ENCODE measurements around the gene CCL28. TPM values are rescaled to one million over a fixed set of nuclear protein-coding genes. Genes with fewer than 3 reads are reported as not detected.

The CCL28 gene
- total and polyA plus RNA-seq, 4 donors: 3.5 to 7.7 (median 6.7) TPM

DNA sequence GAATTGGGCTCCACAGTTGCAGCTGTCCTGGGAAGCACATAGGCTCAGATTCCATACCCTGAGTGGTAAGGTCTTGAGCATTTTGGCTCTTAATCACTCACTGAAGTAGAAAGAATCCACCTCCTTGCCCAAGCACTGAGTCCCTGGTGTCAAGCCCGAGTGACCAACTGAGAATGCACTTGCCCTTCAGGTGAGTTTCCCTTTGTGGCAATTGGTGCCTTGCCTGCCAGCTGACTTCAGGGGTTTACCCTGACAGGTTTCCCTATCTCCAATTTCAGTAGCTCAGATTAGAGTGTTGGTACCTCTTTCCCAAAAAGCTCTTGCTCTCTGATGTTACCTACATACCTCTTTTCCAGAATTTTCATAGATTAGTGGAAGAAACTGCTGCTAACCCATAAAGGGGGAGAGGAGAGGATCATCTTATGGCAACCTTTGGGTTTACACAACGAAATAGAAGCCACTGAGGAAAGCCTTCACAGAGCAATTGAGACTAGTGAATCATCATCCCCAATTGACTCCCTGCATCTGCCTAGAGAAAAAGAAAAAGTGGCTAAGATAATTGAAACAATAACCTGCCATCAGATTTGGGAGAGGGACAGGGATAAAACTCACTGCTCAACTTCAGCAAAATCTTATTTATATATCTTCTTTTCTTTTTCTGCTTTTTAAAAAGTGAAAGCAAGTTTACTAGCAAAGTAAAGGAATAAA lies 48.6 kb downstream of the CCL28 start:
- DNase-seq (no peak), ATAC-seq (ENCODE audit: insufficient read depth, low FRiP score) (no peak)
- Histone ChIP-seq H3K27ac (ENCODE audit: low read depth in 1 of 2, low read length in 1 of 2) (no peak overlapping the region), H3K4me3 (no peak overlapping the region), H3K27me3 (ENCODE audit: control insufficient read depth in 3 of 3, insufficient read depth in 3 of 3, low read length in 2 of 3) (no peaks in the 10 kb centered on the region), H3K36me3 (ENCODE audit: control insufficient read depth in 4 of 4, insufficient read depth in 4 of 4, low read length in 4 of 4) (no peaks in the 10 kb centered on the region), H3K9ac (ENCODE audit: insufficient read depth in 1 of 2, low read length in 2 of 2) (no peak overlapping the region), H3K4me1 (ENCODE audit: control insufficient read depth in 5 of 5, insufficient read depth in 5 of 5, low read length in 5 of 5) (peaks cover 0 to 8% (median 1%) of the 10 kb centered on the region in 5 donors), H3K9me3 (ENCODE audit: control insufficient read depth in 4 of 4, insufficient read depth in 3 of 4, low read length in 3 of 4) (peaks cover 0 to 12% (median 5%) of the 10 kb centered on the region in 4 donors)
- WGBS, 2 donors: 49 to 73% methylated on average over 2 of the region's 2 CpGs
- TF ChIP-seq, protein P1, sequence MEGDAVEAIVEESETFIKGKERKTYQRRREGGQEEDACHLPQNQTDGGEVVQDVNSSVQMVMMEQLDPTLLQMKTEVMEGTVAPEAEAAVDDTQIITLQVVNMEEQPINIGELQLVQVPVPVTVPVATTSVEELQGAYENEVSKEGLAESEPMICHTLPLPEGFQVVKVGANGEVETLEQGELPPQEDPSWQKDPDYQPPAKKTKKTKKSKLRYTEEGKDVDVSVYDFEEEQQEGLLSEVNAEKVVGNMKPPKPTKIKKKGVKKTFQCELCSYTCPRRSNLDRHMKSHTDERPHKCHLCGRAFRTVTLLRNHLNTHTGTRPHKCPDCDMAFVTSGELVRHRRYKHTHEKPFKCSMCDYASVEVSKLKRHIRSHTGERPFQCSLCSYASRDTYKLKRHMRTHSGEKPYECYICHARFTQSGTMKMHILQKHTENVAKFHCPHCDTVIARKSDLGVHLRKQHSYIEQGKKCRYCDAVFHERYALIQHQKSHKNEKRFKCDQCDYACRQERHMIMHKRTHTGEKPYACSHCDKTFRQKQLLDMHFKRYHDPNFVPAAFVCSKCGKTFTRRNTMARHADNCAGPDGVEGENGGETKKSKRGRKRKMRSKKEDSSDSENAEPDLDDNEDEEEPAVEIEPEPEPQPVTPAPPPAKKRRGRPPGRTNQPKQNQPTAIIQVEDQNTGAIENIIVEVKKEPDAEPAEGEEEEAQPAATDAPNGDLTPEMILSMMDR (IDR thresholded peaks at IDR 0.05; ENCODE audit: control extremely low read depth, extremely low read depth): no peak

DNA sequence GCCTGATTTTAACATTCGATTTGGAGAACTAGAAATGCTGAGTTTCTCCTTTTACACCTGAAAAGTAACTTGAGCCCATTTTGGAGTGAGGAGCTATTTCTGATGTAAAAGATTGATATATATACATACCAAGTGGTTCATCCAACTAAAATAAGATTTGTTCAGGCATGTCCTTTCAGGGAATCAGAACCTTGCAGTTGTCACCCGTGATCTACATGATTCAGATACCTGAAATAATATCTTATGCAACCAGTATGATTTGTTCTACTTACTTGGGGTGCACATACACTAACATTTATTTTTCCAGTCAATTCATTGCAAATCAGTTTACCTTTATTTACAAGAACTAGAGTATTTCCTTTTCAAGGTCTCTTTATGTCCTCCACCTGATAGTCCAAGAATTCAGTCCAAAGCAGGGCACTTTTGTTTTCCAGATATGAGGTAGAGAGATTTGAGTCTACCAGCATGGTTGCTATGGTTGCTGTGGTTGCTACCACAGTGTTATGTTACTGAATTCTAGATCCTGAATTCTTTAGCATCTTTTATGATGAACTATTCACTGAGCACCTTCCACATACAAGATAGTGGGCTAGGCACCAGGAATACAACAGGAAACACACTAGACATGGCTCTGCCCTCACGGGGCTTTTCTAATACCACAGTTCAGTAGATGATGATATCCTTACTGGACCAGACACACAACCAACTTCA lies 49.3 kb downstream of the CCL28 start:
- no peak for DNase-seq
- WGBS, 2 donors: 87% methylated on average over 3 of the region's 3 CpGs
- H3K4me3 ChIP-seq: no peak overlapping the region
- TF ChIP-seq, protein P1 (IDR thresholded peaks at IDR 0.05; ENCODE audit: control extremely low read depth, extremely low read depth): no peak
- H3K9ac ChIP-seq (ENCODE audit: insufficient read depth in 1 of 2, low read length in 2 of 2): no peak overlapping the region
- H3K36me3 ChIP-seq (ENCODE audit: control insufficient read depth in 4 of 4, insufficient read depth in 4 of 4, low read length in 4 of 4): no peaks in the 10 kb centered on the region
- no peak for ATAC-seq (ENCODE audit: insufficient read depth, low FRiP score)
- H3K27ac ChIP-seq (ENCODE audit: low read depth in 1 of 2, low read length in 1 of 2): no peak overlapping the region
- peaks cover 0 to 13% (median 1%) of the 10 kb centered on the region in 5 donors for H3K4me1 ChIP-seq (ENCODE audit: control insufficient read depth in 5 of 5, insufficient read depth in 5 of 5, low read length in 5 of 5)
- peaks cover 0 to 12% (median 5%) of the 10 kb centered on the region in 4 donors for H3K9me3 ChIP-seq (ENCODE audit: control insufficient read depth in 4 of 4, insufficient read depth in 3 of 4, low read length in 3 of 4)
- no peaks in the 10 kb centered on the region for H3K27me3 ChIP-seq (ENCODE audit: control insufficient read depth in 3 of 3, insufficient read depth in 3 of 3, low read length in 2 of 3)

DNA sequence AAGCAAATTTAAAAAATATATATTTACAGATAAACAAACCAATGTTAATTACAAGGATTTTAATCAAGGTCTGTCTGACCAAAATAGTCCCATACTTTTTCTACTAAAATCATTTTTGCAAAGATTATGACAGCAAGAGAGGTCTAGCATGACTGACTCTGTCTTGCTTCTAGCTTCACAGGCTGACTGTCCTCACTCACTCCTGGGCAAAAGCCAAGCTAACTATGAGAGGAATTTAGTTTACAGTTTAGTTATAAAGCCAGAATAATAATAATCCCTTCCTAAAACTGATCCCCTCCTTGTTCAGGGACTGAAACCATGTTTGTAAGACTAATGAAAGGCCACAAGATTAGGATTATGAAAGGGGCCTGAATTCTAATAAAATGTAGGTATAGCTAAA lies 53.5 kb downstream of the CCL28 start:
- Histone ChIP-seq H3K36me3 (ENCODE audit: control insufficient read depth in 4 of 4, insufficient read depth in 4 of 4, low read length in 4 of 4) (no peaks in the 10 kb centered on the region), H3K4me1 (ENCODE audit: control insufficient read depth in 5 of 5, insufficient read depth in 5 of 5, low read length in 5 of 5) (peaks cover 0 to 26% (median 9%) of the 10 kb centered on the region in 5 donors), H3K27ac (ENCODE audit: low read depth in 1 of 2, low read length in 1 of 2) (no peak overlapping the region), H3K9me3 (ENCODE audit: control insufficient read depth in 4 of 4, insufficient read depth in 3 of 4, low read length in 3 of 4) (peaks cover 0 to 12% (median 3%) of the 10 kb centered on the region in 4 donors), H3K4me3 (no peak overlapping the region), H3K27me3 (ENCODE audit: control insufficient read depth in 3 of 3, insufficient read depth in 3 of 3, low read length in 2 of 3) (no peaks in the 10 kb centered on the region), H3K9ac (ENCODE audit: insufficient read depth in 1 of 2, low read length in 2 of 2) (no peak overlapping the region)
- ATAC-seq (ENCODE audit: insufficient read depth, low FRiP score) (no peak), DNase-seq (peak; percentile 55 to 86 (median 85))
- TF ChIP-seq, protein P1 (IDR thresholded peaks at IDR 0.05; ENCODE audit: control extremely low read depth, extremely low read depth): no peak
